Fibroblast of lung (primary cell): Measurements from ENCODE around the gene NPHP4.

Experiments
- CTCF ChIP-seq, 2 donors: IDR thresholded peaks in 1 of 2; conservative IDR thresholded peaks in 1 of 2; 1 replicate in 1 of 2; 2 replicates in 1 of 2; pipeline ENCODE4 v1.5.1; 2011 to 2012; ENCODE audit warnings: low read length in 2 of 2, control low read depth in 1 of 2, inconsistent platforms in 1 of 2, low read depth in 1 of 2, mild to moderate bottlenecking in 1 of 2
- EZH2 ChIP-seq: IDR thresholded peaks from 2 replicates; pipeline ENCODE4 v1.5.1; 2012; ENCODE audit warnings: low read length, control low read depth, mild to moderate bottlenecking; ENCODE audit errors: missing control alignments

- no peak for TF ChIP-seq CTCF (conservative IDR thresholded peaks at IDR 0.05 in 1 of 2, IDR thresholded peaks at IDR 0.05 in 1 of 2; ENCODE audit: low read depth in 1 of 2, low read length in 2 of 2)
- no peak for TF ChIP-seq EZH2
These were observed 159.0 kb downstream of the NPHP4 start for GRCh38 chr1:5832916-5833895.
